NCI-H446 (cell line): ENCODE results near the gene NPAS3.

Source experiments
- DNase-seq, 2 experiments: peaks; one replicate each; lab custom pipeline; 2025; lab: John Stamatoyannopoulos, UW

NPAS3 gene

DNA sequence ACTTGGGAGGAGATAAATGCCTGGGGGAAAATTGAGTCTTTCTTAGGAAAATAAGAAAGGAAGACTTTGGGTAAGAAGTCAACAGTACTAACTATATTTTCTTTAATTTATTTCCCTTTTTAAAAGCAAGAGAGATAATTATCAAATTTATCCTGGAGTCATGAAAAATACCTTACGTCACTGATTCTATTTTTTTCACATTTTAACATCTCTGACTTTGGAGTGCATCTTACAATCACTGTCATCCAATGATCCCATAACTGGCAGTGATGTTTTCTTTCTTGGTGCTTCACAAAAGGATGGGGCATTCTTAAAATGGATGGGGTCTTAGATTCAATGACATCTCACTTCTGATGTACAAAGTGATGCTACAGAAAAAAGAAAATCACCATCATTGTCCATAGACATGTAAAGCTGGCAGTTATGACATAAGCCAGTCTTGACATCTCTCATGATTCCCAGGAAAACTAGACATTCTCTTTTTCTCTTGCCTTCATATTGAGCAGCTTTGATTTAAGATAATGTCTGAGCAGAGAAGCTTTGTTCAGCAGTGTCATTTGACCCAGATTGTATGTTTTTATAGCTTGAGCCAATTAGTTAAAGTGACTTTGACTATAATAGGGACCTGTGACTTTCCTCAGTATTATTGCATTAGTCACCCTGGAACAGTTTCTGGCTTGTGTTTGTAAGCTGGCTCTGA lies 776.0 kb downstream of the NPAS3 start:
- no peak for DNase-seq

DNA sequence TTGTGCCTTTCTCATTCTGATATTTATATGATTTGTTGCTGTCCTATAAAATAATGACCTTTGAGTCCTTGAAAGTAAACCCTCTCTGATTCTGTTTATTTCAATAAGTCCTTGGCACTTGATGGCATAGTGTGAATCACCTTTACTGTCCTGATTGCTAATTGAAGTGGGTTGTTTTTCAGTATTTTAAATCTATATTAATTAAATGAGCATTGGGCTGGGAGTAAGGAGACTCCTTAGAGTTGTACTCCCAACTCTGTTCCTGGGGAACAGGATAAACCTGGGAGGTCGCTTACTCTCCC lies 776.5 kb downstream of the NPAS3 start:
- no peak for DNase-seq

- no peak for DNase-seq
Measured at GRCh38 chr14:33716921-33717320, 778.2 kb downstream of the NPAS3 start.

GRCh38 chr14:33717866-33718265 lies 779.2 kb downstream of the NPAS3 start:
- DNase-seq = no peak

GRCh38 chr14:33720284-33720787 lies 781.7 kb downstream of the NPAS3 start:
- no peak for DNase-seq

- no peak for DNase-seq
Measured at GRCh38 chr14:33726685-33727084, 788.0 kb downstream of the NPAS3 start.

DNA sequence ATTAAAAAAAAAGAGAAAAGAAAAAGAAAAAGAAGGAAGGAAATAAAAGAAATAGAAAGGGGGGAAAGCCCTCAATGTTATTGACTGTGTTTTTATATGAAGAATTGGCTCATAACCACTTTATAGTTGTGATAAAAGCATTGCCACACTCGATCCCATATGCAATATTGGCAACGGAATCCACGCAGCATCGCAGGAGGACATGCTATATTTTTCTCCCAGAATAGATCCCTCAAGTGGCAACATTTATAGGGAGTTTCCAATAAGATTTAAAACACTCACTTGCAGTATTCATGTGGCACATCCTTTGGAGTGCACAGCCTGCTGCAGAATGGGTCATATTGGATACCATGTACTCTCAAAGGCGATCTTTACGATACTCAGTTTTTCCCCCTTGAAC lies 788.9 kb downstream of the NPAS3 start:
- no peak for DNase-seq

- no peak for DNase-seq
Measured at GRCh38 chr14:33728010-33728498, 789.4 kb downstream of the NPAS3 start.

DNA sequence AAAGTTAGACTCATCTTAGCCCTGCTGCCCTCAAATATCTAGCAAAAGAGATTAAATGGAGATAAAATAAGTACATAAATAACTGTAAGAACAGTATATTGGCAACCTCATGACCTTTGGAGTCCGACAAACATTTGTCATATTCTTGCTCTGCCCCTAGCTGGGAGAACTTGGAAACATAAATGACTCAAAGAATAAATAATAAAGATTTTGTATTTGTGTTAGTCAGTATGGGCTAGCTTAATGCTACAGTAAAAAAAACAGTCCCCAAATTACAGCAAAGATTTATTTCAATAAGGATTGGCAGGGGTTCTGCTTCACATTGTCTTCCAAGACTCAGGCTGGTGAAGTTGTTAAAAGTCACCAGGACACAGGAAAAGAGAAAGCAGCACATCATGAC lies 791.5 kb downstream of the NPAS3 start:
- no peak for DNase-seq

DNA sequence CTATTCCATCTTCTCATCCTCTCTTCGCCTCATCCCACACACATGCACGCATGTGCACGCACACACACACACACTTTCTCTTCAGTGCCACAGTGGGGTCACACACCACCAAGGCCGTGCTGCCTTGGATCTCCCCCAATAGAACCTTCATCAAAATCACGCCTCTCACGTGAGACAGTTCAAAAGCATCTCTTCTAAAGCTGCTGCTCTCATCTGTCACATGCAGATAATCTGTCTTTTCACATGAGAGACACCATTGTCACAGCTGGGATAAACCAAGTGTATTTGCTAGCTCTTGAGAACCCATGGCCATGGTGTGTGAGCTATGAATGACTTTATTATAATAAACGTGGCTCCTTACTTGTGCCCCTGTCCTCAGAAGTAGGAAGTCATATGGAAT lies 793.5 kb downstream of the NPAS3 start:
- DNase-seq = no peak

DNA sequence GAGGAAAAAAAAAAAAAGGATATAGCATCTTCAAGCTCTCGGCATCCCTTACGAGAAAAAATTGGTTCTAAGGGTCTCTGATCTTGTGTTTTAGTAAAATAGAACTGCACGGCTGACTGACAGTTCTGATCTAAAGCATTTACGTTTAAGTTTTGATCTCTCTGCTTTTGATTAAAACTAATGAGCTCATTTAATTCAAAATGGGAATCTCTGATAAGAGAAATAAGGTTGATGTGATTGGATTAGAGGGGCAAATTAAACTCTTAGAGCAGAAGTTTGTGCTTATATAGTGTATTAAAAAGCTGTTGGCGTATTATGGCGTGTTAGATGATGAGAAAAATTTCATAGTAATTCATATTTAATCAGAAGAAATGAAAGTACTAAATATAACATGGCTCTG lies 794.6 kb downstream of the NPAS3 start:
- no peak for DNase-seq

DNA sequence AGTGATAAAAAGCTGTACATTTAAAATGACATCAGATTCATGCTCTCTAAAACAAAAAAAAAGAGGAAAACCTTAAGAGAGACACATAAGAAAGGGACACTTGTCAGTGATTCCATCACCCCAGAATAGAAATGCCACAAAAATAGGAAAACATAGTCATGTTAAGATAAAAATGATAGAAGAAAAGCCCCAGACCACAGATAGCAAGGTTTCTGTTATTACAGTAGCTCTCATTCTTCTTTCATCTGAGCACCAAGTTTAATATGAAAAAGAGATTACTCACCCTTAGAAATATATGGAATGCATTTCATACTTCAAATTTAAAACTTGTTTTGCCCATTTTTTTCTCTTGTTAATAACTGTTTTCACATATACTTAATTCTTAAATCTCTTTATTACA lies 795.0 kb downstream of the NPAS3 start:
- no peak for DNase-seq

GRCh38 chr14:33734387-33734786 lies 795.7 kb downstream of the NPAS3 start:
- DNase-seq = no peak

DNA sequence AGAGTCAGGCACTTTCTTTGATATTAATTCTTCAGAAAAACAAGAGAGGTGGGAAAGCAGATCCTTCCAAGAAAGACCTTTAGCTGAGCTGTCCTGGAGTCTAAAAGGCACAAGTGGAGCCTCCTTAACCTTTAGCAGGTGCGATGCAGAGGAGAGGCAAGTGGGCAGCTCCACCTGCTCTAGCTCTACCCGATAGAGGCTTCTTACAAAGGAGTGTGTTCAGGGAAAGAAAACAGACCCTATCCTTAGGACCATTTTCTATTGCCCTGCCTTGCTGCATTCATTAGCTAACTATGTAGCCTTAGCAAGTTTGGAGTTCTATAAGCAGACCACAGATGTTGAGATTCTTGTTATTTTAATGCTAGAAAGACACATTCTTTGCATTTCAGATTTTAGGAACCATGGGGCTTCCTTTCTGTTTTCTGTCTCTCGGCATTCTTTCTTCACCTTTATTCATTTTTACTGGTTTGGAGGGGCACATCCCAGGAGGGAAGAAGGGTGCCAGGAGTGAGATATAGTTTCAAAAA lies 797.7 kb downstream of the NPAS3 start:
- no peak for DNase-seq

DNA sequence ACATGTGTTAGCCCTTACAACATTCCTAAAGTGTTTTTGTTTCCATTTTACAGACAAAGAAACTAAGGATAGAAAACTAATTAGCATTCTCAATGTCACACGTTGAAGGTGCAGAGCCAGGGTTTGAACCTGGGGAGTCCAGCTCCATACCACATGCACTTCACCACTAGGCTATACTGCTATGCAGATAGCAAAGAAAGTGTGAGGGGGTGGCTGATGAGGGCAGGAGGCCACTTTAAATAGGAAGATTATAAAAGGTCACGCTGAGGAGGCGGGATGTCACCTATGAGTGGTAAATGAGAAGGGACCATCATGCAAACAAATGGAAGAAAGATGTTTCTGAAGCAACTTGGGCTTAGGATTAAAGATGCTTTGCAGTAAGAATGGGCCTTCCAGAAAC lies 798.3 kb downstream of the NPAS3 start:
- no peak for DNase-seq

- no peak for DNase-seq
Measured at GRCh38 chr14:33737446-33737845, 798.8 kb downstream of the NPAS3 start.

DNA sequence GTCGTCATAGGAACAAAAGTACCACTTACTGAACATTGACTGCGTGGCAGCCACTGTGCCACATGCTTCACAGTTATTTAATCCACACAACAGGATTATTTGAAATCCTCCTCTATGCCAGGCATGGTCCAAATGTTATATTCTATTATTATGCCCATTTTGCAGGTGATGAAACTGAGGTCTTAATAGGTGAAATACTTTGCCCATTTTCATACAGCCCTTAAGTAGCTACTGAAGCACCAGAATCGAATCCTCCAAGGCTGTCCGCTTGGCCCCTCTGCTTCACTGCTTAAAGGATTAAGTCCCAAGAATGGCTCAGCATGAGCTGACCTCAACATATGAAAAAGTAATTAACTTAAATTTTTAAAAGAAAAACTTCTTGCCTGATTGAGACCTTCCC lies 799.4 kb downstream of the NPAS3 start:
- DNase-seq = no peak

GRCh38 chr14:33738491-33738890 lies 799.8 kb downstream of the NPAS3 start:
- no peak for DNase-seq

DNA sequence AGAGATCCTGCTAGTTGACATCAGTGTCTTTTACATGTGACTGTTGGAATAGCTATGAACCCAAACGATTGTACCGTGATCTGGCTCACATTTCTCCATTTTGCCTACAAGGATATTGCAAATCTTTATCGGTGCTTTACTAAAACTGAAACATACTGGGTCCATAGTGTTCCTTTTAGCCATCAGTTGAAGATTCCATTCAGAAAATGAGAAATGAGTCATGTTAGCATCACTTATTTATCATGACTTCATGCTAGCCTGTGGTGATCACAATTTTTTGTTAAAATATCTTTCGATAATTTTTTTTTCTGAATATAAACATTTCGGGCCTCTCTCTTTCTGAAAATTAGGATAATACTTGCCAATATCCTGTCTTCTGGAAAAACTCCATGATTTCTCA lies 801.9 kb downstream of the NPAS3 start:
- DNase-seq = no peak

DNA sequence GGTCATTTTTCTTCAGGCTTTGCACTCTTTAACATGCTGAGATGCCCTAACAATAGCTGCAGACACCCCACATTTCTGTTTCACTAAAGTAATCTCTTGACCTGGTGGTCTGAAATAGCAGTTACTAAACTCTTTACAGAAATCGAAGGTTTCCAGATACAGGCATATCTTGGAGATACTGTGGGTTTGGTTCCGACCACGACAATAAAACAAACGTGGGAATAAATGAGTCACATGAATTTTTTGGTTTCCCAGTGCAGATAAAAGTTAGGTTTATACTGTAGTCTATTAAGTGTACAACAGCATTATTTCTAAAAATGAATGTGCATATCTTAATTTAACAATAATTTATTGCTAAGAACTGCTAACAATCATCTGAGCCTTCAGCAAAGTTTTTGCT lies 803.5 kb downstream of the NPAS3 start:
- no peak for DNase-seq

DNA sequence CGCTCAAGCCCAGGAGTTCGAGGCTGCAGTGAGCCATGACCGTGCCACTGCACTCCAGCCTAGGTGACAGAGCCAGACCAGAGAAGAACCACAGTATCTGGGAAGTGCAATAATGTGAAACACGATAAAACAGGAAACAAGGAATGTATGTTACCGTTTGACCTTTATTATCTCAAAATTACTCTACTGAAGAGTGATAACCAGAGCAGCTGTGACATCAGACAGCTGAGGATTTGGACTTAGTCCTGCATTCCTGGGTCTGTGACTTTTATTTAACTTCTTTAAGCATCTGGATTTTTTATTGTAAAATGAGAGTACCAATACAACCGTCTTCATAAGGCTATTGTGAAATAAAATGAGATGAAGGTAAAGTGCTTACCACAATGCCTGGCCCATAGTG lies 806.5 kb downstream of the NPAS3 start:
- no peak for DNase-seq

GRCh38 chr14:33747749-33748148 lies 809.1 kb downstream of the NPAS3 start:
- DNase-seq = no peak

- DNase-seq = no peak
Measured at GRCh38 chr14:33754261-33754660, 815.6 kb downstream of the NPAS3 start.

DNA sequence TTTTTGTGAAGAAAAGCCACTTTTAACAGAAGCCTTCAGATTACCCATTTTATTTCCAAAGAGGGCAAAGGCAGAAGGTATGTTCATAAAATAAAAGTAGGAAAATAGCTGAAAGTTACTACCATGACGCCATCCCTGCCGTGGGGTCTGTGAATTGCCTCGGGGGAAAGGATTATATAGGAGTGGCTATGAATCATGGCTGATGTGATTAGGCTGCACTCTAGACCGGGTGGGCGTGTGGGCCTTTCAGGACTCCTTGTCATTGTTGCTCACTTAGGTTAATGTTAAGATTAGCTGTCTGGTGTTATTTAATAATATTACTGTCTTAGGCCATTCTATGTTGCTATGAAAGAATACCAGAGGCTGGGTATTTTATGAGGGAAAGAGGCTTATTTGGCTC lies 816.7 kb downstream of the NPAS3 start:
- no peak for DNase-seq
